Panc1 (cell line): Measurements from ENCODE around the gene CABCOCO1. TPM values are rescaled to one million over a fixed set of nuclear protein-coding genes. Genes with fewer than 3 reads are reported as not detected.

Source experiments
- ATAC-seq: fragments of 200-7000 bp; cut with Tn5 transposase; 2 replicates; pipeline ENCODE4 v1.9.1; 2020; ENCODE audit warnings: mild to moderate bottlenecking, moderate library complexity
- BruUV-seq: library from RNA; stranded (reverse); fragments of 400-500 nt; replicated peaks from 2 replicates; lab custom pipeline; 2021; lab: Mats Ljungman, UMichigan
- CTCF ChIA-PET: fragments of 300-600 bp; sonication (Branson Sonifier 250); formaldehyde crosslinking; loops from one replicate; lab custom pipeline; 2022; ENCODE audit warnings: antibody characterized with exemption; lab: Charles Lee
- POLR2A ChIA-PET: fragments of 300-600 bp; sonication (Branson Sonifier 250); formaldehyde crosslinking; loops from one replicate; lab custom pipeline; 2022; ENCODE audit warnings: antibody characterized with exemption; lab: Charles Lee
- DNase-seq: peaks from one replicate; pipeline ENCODE4 v3.0.0-alpha.2; 2010; ENCODE audit warnings: low read depth, low spot score
- H3K27ac ChIP-seq: 2 replicates; pipeline ENCODE4 v1.5.1; 2011; ENCODE audit warnings: mild to moderate bottlenecking, low read length, inconsistent platforms
- H3K27me3 ChIP-seq: fragments of 200-500 bp; sonication (Bioruptor generic); 2 replicates; pipeline ENCODE4 v1.6.0; 2014; ENCODE audit warnings: low read length, inconsistent platforms; ENCODE audit not compliant: control insufficient read depth, insufficient read depth
- H3K36me3 ChIP-seq: fragments of 200-500 bp; sonication (Bioruptor generic); 2 replicates; pipeline ENCODE4 v1.5.1; 2014; ENCODE audit warnings: inconsistent platforms, mild to moderate bottlenecking, low read length, moderate library complexity; ENCODE audit not compliant: control insufficient read depth, insufficient read depth
- H3K4me1 ChIP-seq: 2 replicates; pipeline ENCODE4 v1.5.1; 2011; ENCODE audit warnings: inconsistent platforms, mild to moderate bottlenecking, low read length, moderate library complexity; ENCODE audit not compliant: control insufficient read depth, insufficient read depth
- H3K4me3 ChIP-seq, 2 experiments: 2 replicates each; pipeline ENCODE4 v1.5.1; 2011 to 2012; ENCODE audit warnings: low read depth in 2 of 2, low read length in 2 of 2, mild to moderate bottlenecking in 2 of 2, inconsistent platforms in 1 of 2, moderate library complexity in 1 of 2
- H3K9me3 ChIP-seq: fragments of 200-500 bp; sonication (Bioruptor generic); 2 replicates; pipeline ENCODE4 v1.5.1; 2014; ENCODE audit warnings: low read depth, mild to moderate bottlenecking, inconsistent platforms, low read length, moderate library complexity; ENCODE audit not compliant: control insufficient read depth, insufficient read depth
- POLR2AphosphoS5 ChIP-seq: IDR thresholded peaks from 2 replicates; pipeline ENCODE4 v1.6.1; 2012; ENCODE audit warnings: mild to moderate bottlenecking, low read depth, low read length, moderate library complexity
- SIN3A ChIP-seq: IDR thresholded peaks from 2 replicates; pipeline ENCODE4 v1.6.1; 2012; ENCODE audit warnings: low read depth, mild to moderate bottlenecking, low read length, moderate library complexity, borderline replicate concordance; ENCODE audit not compliant: insufficient read depth
- TCF7L2 ChIP-seq: IDR thresholded peaks from 2 replicates; pipeline ENCODE4 v1.6.1; 2011; ENCODE audit warnings: mild to moderate bottlenecking, low read depth, low read length, inconsistent platforms
- in situ Hi-C: cut with HindIII; loops from 2 replicates; pipeline ENCODE4 v1.10.0; 2016; ENCODE audit warnings: low sequenced_read_pairs, low pct_unique_long_range_greater_than_20kb
- intact Hi-C: fragments of 100-400 bp; cut with micrococcal nuclease; formaldehyde crosslinking; loops from one replicate; pipeline ENCODE4 v1.10.0; 2022; ENCODE audit not compliant: unreplicated experiment
- total RNA-seq: library from RNA; stranded (reverse); gene quantifications from one replicate; pipeline ENCODE4 v1.2.1, GENCODE V29; 2021; ENCODE audit not compliant: unreplicated experiment
- TF ChIP-seq, protein P1 (sequence below), 2 experiments: IDR thresholded peaks; 2 replicates each; pipeline ENCODE4 v1.6.1; 2011 to 2012; ENCODE audit warnings: low read depth in 2 of 2, control low read depth in 1 of 2, low read length in 1 of 2, mild to moderate bottlenecking in 1 of 2, moderate library complexity in 1 of 2; ENCODE audit not compliant: insufficient read depth in 1 of 2
- TF ChIP-seq, protein P2 (sequence below): fragments of 450-650 bp; IDR thresholded peaks from 2 replicates; pipeline ENCODE4 v1.5.1; 2017; ENCODE audit warnings: mild to moderate bottlenecking

CABCOCO1 gene
- total RNA-seq, 1 experiment from 2014 or later: 4.0 TPM

DNA sequence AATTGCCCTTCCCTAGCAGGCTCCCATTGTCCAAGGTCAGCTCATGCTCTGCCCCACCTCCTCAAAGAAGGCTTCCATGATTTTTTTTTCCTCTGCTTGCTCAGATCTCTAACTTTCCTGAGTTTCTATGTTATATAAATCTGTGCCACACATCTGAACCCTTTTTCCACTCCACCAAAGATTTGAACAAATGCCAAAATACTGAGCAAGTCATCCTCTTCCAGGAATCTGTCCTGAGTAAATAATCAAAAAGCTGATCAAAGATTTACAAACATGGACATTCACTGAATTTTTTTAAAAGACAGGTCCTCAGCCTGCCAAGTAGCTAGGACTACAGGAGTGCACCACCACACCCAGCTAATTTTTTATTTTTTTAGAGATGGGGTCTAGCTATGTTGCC is 136.0 kb downstream of the CABCOCO1 start:
- in situ Hi-C loops (no loop called here), intact Hi-C loops (no loop called here)
- no peak for TF ChIP-seq POLR2AphosphoS5
- TF ChIP-seq SIN3A: no peak
- TF ChIP-seq, protein P1, sequence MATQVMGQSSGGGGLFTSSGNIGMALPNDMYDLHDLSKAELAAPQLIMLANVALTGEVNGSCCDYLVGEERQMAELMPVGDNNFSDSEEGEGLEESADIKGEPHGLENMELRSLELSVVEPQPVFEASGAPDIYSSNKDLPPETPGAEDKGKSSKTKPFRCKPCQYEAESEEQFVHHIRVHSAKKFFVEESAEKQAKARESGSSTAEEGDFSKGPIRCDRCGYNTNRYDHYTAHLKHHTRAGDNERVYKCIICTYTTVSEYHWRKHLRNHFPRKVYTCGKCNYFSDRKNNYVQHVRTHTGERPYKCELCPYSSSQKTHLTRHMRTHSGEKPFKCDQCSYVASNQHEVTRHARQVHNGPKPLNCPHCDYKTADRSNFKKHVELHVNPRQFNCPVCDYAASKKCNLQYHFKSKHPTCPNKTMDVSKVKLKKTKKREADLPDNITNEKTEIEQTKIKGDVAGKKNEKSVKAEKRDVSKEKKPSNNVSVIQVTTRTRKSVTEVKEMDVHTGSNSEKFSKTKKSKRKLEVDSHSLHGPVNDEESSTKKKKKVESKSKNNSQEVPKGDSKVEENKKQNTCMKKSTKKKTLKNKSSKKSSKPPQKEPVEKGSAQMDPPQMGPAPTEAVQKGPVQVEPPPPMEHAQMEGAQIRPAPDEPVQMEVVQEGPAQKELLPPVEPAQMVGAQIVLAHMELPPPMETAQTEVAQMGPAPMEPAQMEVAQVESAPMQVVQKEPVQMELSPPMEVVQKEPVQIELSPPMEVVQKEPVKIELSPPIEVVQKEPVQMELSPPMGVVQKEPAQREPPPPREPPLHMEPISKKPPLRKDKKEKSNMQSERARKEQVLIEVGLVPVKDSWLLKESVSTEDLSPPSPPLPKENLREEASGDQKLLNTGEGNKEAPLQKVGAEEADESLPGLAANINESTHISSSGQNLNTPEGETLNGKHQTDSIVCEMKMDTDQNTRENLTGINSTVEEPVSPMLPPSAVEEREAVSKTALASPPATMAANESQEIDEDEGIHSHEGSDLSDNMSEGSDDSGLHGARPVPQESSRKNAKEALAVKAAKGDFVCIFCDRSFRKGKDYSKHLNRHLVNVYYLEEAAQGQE (IDR thresholded peaks at IDR 0.05; ENCODE audit: insufficient read depth in 1 of 2, low read depth in 2 of 2, low read length in 1 of 2): no peak
- no peak for TF ChIP-seq TCF7L2
- TF ChIP-seq, protein P2, sequence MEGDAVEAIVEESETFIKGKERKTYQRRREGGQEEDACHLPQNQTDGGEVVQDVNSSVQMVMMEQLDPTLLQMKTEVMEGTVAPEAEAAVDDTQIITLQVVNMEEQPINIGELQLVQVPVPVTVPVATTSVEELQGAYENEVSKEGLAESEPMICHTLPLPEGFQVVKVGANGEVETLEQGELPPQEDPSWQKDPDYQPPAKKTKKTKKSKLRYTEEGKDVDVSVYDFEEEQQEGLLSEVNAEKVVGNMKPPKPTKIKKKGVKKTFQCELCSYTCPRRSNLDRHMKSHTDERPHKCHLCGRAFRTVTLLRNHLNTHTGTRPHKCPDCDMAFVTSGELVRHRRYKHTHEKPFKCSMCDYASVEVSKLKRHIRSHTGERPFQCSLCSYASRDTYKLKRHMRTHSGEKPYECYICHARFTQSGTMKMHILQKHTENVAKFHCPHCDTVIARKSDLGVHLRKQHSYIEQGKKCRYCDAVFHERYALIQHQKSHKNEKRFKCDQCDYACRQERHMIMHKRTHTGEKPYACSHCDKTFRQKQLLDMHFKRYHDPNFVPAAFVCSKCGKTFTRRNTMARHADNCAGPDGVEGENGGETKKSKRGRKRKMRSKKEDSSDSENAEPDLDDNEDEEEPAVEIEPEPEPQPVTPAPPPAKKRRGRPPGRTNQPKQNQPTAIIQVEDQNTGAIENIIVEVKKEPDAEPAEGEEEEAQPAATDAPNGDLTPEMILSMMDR: no peak
- Histone ChIP-seq H3K9me3 (no peaks in the 10 kb centered on the region), H3K27ac (peak overlapping the region; percentile 20; the same call in 1 of the 2 replicates), H3K4me1 (0 out of 2 replicates have a peak, but pooled peaks cover 3% of the 10 kb centered on the region), H3K36me3 (no peaks in the 10 kb centered on the region), H3K27me3 (no peaks in the 10 kb centered on the region), H3K4me3 (no peak overlapping the region)
- ChIA-PET POLR2A (no interaction called here), CTCF (no interaction called here)
- no TSS peak for BruUV-seq
- no peak for DNase-seq
- no peak for ATAC-seq

DNA sequence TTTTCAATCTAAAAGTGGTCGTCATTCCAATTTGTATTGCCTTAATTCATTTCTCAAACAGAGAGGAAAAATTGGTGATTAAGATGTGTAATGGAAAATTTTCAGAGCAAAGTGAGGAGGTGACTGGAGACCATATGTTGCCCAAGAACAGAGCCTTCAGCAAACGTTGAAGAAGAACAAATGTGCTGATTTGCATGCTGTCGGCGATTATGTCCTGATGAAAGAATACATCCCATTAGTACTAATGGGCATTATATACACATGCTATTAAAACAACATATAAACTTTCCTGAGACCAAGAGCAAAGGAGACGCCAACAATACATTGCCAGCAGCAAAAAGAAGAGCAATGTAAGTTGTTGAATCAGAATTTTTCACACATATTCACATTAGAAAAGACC is 138.8 kb downstream of the CABCOCO1 start:
- no peak for TF ChIP-seq SIN3A
- TF ChIP-seq TCF7L2: no peak
- no peak for TF ChIP-seq POLR2AphosphoS5
- TF ChIP-seq, protein P1 (IDR thresholded peaks at IDR 0.05; ENCODE audit: insufficient read depth in 1 of 2, low read depth in 2 of 2, low read length in 1 of 2): no peak
- TF ChIP-seq, protein P2: no peak
- H3K27me3 ChIP-seq: no peaks in the 10 kb centered on the region
- CTCF ChIA-PET: no interaction called here
- POLR2A ChIA-PET: no interaction called here
- H3K27ac ChIP-seq: no peak overlapping the region; the same call in 1 of the 2 replicates
- ATAC-seq (no peak), DNase-seq (no peak)
- H3K4me3 ChIP-seq: no peak overlapping the region
- BruUV-seq: no TSS peak
- no peaks in the 10 kb centered on the region for H3K9me3 ChIP-seq
- H3K36me3 ChIP-seq: no peaks in the 10 kb centered on the region
- no peaks in the 10 kb centered on the region for H3K4me1 ChIP-seq
- in situ Hi-C loops (no loop called here), intact Hi-C loops (no loop called here)
